ENCODE measurements around the gene SMPD4.
"Not testable (repeated sequence)": the region's sequence is repeated elsewhere in the genome, so short reads cannot be mapped to it uniquely, and the experiment has no call there.

The SMPD4 gene, protein sequence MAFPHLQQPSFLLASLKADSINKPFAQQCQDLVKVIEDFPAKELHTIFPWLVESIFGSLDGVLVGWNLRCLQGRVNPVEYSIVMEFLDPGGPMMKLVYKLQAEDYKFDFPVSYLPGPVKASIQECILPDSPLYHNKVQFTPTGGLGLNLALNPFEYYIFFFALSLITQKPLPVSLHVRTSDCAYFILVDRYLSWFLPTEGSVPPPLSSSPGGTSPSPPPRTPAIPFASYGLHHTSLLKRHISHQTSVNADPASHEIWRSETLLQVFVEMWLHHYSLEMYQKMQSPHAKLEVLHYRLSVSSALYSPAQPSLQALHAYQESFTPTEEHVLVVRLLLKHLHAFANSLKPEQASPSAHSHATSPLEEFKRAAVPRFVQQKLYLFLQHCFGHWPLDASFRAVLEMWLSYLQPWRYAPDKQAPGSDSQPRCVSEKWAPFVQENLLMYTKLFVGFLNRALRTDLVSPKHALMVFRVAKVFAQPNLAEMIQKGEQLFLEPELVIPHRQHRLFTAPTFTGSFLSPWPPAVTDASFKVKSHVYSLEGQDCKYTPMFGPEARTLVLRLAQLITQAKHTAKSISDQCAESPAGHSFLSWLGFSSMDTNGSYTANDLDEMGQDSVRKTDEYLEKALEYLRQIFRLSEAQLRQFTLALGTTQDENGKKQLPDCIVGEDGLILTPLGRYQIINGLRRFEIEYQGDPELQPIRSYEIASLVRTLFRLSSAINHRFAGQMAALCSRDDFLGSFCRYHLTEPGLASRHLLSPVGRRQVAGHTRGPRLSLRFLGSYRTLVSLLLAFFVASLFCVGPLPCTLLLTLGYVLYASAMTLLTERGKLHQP

DNA sequence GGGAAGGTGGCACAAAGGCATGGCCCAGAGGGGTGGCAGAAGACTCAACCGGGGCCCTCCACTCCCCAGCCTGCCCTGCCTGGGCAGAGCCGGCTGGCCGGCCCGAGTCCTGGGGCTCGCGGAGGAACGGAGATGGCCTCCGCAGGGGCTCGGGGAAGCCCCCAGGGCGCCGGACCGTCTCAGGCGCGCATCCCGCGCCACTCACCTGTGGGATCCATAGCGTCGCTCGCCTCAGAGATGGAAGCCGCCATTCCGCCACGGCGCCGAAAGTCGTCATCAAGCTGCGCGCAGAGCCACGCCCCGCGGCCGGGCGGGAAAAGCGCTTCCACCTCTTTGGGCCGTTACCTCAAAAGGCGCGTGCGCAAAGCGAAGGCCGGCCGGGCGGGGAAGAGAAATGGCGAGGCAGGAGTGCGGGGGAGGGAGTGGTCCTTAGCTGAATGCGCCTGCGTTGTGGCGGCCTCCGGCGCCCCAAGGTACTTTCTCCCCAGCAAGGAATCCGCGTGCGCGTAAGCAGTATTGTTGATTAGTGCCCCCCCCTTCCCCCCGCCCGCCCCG, at the start of gene SMPD4:
Gene SMPD4 (minus strand): TSS at position 278 of the 555 bp plus-strand sequence. CDS start 5,010 bp downstream, outside the sequence.
- peak; percentile 7 for DNase-seq

DNA sequence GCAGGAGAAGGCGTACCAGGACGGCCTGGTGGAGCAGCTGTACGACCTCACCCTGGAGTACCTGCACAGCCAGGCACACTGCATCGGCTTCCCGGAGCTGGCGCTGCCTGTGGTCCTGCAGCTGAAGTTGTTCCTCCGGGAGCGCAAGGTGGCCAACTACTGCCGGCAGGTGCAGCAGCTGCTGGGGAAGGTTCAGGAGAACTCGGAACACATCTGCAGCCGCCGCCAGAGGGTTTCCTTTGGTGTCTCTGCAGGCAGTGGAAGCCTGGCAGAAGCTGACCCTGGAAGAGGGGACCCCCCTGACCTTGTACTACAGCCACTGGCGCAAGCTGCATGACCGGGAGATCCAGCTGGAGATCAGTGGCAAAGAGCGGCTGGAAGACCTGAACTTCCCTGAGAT, 49.5 kb upstream of the SMPD4 start:
- DNase-seq, result not testable (repeated sequence)

DNA sequence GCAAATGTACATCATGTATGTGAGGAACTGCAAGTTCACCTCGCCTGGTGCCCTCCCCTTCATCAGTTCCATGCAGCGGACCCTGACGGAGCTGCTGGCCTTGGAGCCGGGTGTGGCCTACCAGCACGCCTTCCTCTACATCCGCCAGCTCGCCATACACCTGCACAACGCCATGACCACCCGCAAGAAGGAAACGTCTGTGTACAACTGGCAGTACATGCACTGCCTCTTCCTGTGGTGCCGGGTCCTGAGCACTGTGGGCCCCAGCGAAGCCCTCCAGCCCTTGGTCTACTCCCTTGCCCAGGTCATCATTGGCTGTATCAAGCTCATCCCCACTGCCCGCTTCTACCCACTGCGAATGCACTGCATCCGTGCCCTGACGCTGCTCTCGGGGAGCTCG, 49.0 kb upstream of the SMPD4 start:
- not testable (repeated sequence) for DNase-seq

DNA sequence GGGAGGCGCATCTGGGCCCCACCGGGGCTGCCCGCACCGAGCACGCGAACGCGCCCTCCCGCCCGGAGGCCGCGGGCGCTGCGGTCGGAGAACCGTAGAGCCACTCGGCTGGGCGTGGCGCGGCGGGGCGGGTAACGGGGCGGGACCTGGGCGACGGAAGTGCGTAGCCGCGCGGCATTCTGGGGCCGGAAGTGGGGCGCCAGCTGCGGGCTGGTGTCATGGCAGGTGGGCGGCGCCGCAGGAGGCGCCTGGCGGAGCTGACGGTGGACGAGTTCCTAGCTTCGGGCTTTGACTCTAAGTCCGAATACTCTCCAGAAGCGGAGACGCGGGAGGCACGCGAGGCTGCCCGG, 47.7 kb upstream of the SMPD4 start:
- DNase-seq, result not testable (repeated sequence)

DNA sequence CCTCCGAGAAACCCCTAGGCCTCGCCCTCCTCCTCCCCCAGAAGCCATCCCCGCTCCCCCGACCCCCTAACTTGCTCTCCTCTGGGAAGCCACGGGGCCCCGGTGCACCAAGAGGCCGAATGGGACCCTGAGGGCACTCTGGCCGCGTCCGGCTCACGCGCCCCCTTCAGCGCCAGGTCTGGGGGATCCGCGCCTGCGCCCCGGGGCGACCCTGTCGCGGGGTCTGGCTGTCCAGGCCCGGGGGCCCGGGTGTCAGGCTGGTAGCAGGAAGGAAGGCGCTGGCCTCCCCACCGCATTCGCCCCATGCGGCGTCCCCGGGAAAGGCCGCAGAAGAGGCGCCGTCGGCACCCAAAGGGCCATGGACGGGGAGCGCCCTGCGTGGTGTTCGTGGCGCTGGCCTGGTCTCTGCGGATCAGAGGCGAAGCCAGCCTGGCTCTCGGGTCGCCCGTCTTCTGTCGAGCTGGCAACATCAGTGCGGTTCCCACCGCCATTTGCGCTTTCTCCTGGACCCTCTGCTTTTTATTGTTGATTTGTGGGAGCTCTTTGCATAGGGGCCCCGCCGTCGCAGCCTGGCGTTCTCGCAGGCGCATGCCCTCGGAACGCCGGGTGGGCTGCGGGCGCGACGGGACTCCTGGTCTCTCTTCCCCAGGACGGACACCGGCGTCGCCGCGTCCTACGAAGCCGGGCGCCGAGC, 47.2 kb upstream of the SMPD4 start:
- DNase-seq, result not testable (repeated sequence)

DNA sequence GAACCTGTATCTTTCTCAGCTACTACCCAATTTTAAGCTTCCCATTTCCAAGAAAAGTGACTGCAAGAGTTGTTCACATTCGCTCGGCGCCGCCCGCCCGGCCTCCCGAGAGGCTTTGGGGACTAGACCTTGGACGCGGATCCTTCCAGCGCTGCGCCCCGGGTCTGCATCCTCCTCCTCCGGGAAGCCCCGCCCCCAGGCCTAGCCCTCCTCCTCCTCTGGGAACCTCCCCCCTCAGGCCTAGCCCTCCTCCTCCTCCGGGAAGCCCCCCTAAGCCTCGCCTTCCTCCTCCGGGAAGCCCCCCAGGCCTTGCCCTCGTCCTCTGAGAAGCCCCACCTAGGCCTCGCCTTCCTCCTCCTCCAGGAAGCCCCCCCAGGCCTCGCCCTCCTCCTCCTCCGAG, 46.6 kb upstream of the SMPD4 start:
- DNase-seq, result not testable (repeated sequence)

DNA sequence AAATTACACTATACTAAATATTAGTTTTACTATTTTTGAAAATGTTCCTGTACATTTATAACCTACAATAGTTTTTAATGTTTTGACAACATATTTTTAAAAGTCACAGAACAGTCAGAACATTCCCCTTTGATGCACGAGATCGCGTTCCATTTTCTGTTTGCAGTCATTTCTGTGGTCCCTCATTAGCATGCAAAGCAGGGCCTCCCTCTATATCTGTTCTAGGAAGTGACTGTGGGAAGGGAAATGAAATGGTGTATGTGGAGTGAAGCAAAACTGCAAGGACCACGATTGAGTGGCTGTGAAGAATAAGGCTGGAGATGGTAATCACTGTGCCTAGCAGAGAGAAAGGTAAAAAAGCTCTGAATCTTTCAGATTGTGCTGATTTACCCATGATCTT, 41.1 kb upstream of the SMPD4 start:
- not testable (repeated sequence) for DNase-seq

DNA sequence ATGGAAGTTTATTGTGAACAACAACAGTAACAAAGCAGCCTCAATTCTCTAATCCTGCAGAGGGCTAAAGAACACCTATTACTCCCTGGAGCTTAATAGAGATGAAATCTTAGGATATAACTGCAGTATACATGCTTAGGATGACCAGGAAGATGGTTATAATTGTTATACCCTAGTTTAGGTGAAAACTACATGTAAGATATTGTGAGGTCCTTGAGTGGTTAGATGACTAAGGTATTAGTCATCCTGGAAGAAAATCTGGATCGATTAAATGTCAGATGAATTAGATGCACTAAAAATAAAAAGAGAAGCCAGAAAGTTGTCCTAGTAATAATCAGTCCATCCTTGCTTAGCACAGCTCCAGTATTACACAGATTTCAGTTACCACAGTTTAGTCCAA, 39.1 kb upstream of the SMPD4 start:
- DNase-seq, result not testable (repeated sequence)

DNA sequence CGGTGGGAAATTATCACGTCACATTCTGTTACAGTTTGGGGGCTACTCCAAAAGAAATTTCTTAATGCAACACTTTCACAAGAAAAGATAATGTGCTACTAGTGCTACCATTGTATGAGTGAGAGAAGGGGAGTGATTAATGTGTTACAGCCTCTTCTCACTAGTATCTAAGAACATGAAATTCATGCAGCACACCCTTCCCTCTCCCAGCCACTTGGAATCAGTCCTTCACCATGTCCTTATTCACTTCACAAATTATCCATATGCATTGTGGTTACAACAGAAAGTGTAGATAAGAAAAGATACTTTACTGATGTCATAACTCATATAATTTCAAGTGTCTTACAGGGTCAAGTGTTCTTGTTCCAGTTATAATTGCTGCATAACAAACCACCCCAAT, 37.7 kb upstream of the SMPD4 start:
- DNase-seq, result not testable (repeated sequence)

DNA sequence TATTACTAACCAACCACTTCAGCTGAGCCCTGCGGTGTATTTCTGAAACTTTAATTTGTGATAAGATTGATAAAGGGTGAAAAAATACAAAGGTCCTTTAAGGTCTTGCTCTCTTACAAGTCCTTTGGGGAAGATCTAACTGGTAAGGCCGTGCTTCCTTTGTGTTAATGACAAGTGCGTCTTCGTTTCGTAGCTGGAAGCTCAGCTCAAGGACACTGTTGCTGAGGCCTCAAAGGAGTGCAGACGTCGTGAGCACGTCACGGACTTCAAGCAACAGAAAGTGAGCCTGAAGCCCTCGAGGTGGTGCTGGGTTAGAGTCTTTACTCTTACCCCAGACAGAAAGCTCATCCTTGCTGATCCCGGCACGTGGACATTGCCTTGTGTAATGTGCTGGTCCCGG, 25.6 kb upstream of the SMPD4 start:
- not testable (repeated sequence) for DNase-seq

DNA sequence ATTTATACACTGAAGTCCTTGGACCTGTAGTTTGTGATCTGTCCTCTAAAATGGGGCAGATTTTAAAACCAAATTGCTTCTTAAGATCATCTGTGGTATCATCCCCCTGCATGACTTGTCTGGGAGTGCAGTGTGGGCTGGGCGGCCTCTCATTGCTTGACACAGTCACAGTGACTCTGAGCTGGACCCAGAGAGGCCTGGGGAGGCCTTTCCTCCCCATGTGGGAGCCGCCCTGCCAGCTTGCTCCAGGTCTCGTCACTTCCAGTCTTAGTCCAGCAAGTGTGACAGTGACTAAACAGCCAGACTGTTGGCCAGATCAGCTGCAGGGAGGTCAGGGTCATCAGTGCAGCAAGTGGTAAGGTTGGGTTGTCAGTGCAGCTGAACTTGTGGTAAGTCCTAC, 21.7 kb upstream of the SMPD4 start:
- DNase-seq, result not testable (repeated sequence)

DNA sequence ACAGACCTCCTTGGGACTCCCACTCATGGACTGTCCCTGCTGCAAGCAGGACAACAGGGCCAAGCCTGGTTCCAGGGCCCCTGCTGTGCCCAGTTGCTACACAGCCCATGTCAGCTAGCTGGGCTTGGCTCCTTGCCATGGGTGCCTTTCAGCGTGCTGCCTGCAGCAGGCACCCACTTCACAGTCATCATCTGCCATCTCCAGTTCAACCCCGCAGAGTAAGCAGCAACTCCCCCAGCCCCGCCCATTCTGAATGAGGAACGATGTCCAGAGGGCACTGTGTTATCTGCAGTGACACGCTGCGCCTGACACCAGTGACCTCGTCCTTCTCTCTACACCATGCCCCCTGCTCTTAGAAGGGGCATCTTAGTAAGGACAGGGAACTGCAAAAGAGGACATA, 21.1 kb upstream of the SMPD4 start:
- not testable (repeated sequence) for DNase-seq

DNA sequence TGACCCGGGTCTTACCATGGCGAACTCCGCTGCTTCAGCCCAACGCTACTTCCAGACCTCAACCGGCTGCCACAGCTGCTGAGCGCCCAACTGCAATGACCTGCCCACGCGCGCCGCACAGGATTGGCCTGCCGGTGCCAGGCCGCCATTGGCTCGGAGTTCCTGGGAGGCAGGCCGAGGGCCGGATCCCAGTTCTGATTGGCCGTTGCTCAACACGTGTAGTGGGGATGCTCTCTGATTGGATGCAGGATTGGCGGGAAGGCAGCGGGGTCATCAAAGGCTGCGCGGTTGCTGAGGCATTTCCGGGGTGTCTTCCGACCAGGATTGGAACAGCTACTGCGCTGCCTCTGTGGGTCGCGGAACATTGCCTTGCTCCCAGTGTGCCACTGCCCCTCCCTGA, 16.9 kb upstream of the SMPD4 start, which contains the start of gene TUBA3E:
Gene TUBA3E (minus strand): TSS at position 97 of the 400 bp plus-strand sequence. CDS start 79 bp downstream, at position 18.
- no peak for DNase-seq

DNA sequence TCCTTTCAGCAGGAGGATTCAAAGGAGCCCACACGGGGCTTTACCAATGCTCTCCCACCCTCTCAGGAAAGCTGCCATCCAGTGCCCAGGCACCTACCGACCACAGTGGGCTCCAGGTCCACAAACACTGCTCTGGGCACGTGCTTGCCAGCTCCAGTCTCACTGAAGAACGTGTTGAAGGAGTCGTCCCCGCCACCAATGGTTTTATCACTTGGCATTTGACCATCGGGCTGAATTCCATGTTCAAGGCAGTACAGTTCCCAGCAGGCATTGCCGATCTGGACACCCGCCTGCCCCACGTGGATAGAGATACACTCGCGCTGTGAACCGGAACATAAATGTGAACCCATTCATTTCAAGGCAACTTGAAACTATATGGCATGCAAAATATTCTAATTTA, 14.7 kb upstream of the SMPD4 start:
- DNase-seq, result not testable (repeated sequence)

DNA sequence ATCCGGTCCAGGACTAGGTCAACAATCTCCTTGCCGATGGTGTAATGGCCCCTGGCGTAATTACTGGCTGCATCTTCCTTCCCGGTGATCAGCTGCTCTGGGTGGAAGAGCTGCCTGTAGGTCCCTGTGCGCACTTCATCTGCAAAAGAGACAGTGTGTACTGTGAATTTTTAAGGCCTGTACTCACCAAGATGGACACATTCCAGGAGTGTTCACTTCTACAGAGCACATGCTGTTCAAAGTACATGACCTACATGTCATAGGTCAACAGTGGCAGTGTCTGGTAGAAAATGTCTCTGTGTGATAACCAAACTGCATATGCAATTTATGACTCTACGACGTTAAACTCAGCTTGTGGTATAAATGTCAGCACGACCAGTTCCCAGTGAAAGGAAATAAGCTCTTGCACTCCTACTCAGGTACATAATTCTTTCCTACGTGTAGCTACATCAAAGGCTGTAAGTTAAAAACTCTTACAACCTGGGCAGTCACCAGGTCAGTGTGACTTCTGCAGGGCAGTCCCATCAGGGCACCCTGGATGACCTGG, 13.8 kb upstream of the SMPD4 start:
- DNase-seq, result not testable (repeated sequence)

DNA sequence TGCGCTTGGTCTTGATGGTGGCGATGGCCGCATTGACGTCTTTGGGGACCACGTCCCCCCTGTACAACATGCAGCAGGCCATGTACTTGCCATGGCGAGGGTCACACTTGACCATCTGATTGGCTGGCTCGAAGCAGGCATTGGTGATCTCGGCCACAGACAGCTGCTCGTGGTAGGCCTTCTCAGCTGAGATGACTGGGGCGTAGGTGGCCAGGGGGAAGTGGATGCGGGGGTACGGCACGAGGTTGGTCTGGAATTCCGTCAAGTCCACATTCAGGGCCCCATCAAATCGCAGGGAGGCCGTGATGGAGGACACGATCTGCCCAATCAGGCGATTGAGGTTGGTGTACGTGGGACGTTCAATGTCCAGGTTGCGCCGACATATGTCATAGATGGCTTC, 12.4 kb upstream of the SMPD4 start:
- DNase-seq, result not testable (repeated sequence)

DNA sequence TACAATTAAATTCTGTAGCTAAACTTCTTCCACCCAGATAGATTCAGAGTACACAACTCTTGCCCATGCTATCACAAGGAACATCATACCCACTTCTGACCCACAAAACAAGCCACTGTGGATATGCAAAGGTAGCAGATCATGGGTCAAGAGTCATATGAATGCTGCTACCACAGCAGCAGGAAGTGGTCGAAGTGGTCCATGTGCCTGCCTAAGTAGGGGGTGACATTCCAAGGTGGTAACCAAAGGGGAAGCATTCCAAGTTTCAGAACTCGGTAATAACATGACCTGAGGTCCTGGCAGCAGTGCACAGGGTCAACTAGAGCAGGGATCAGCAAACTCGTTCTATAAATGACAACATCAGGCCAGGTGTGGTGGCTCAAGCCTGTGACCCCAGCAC, 11.0 kb upstream of the SMPD4 start:
- DNase-seq, result not testable (repeated sequence)

DNA sequence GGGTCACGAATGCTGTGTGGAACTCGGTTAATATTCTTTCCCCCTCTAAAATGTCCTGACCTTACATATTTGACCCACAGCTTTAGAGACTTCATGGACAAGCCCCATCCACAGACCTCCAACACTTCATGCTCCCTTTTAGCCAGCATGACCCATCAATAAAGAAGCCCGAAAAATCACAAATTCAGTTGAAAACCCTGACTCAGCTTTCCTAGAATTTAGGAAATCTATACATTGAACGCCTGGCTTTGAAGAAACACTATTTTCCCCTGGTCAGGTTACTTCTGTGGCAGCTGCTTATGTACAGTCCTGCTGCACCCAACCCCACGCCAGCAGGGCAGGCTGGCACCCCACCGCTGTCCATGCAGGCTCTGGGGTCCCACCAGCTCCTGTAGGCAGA, 9.9 kb upstream of the SMPD4 start:
- not testable (repeated sequence) for DNase-seq

DNA sequence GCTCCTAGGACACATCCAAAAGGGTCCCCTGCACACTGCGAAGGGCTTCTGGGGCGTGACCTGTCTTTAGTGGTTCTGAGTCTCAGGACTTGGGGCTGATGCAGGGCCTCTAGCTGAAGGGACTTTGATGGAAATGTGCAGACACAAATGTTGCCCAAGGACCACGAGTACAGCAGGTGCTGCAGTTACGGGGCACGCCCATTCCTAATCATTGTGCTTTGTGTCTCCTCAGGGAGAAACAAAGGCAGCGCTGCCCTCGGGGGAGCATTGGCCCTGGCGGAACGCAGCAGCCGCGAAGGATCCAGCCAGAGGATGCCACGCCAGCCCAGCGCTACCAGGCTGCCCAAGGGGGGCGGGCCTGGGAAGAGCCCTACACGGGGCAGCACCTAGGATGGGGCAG, 8.8 kb upstream of the SMPD4 start:
- DNase-seq, result no peak

DNA sequence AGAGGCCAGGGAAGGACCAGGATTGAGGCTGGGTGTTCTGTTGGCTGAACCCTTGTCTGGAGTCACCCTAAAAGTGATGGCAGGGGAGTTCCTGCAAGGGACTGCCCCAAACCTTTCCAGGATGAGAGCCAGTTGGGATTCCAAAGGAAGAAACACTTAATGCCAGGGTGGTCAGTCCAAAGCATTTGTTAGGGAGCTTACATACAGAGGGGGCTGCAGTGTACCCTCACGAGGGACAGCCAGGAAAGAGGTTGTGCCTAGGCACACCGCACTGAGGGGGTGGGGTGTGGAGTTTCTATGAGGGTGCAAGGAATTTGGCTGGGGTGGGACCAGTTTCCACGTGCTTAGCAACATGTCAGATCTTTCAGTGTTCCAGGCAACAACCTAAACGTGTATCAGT, 7.6 kb upstream of the SMPD4 start:
- DNase-seq, result not testable (repeated sequence)

DNA sequence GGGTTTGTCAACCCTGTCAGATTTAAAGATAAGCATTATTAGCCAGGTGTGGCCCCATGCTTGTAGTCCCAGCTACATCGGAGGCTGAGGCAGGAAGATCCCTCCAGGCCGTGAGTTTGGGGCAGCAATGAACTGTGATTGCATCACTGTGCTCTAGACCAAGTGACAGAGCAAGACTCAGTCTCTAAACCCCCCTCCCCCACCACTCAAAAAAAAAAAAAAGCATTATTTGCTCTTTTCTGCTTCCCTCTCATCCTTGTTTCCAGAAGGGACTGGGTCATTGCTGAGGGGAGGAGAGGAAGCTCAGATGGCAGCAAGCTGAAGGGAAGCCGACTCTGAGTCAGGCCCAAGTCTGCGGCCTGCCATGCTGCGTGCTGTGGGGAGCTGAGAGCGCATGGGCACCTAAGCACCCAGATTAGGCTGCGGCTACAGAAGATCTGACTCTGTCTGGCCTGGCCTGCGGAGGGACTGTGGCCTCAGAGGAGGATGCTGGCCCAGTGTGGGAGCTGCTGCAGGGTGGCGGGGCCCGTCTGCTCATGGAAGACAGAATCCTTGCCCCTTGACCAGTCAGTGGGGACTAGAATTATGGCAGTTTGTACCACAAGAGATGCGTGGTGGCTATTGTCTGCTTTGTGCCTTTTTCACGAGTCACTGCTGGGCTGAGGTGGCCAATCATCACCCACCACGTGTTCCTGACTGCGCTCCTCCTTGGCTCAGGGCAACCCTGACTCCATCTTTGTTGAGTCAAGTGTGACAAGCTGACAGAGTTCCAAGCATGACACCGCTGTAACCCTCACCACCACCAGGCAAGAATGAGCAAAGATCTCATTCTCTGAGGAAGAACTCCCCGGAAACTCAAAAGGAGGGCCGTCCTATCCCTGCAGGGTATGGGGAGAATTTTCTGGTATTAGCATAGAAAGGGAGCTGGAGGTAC, 6.7 kb upstream of the SMPD4 start:
- not testable (repeated sequence) for DNase-seq

All from NCI-H187 treated with DMSO at 0.1 percent for 48 hours (cell line).